ENCODE measurements around the gene MAPK12. TPM values are rescaled to one million over a fixed set of nuclear protein-coding genes. Genes with fewer than 3 reads are reported as not detected.

MAPK12 gene
- total and polyA plus RNA-seq, 4 donors = 0.83 to 2.8 (median 1.9) TPM

GRCh38 chr22:50278956-50279619, 17.6 kb upstream of the MAPK12 start:
- no peak for DNase-seq (ENCODE audit: low spot score)
- peaks cover 0 to 5% (median 4%) of the 10 kb centered on the region in 4 donors for H3K4me1 ChIP-seq (ENCODE audit: control insufficient read depth in 4 of 4, insufficient read depth in 4 of 4, low read length in 3 of 4)
- no peaks in the 10 kb centered on the region for H3K27me3 ChIP-seq (ENCODE audit: control insufficient read depth in 4 of 4, insufficient read depth in 4 of 4, low read length in 3 of 4)
- H3K9ac ChIP-seq (ENCODE audit: low read depth in 1 of 2, low read length in 2 of 2) = no peak overlapping the region
- H3K4me3 ChIP-seq (ENCODE audit: low read depth in 1 of 3, low read length in 3 of 3) = no peak overlapping the region
- 94% methylated on average over 30 of the region's 30 CpGs for WGBS
- H3K36me3 ChIP-seq (ENCODE audit: control insufficient read depth in 4 of 4, insufficient read depth in 3 of 4, low read depth in 1 of 4, low read length in 3 of 4) = peaks cover 18 to 79% (median 41%) of the 10 kb centered on the region in 4 donors
- H3K27ac ChIP-seq (ENCODE audit: low read depth in 1 of 2, low read length in 2 of 2) = no peak overlapping the region
- H3K9me3 ChIP-seq (ENCODE audit: control insufficient read depth in 4 of 4, low read length in 3 of 4) = no peaks in the 10 kb centered on the region
- TF ChIP-seq, protein P1, sequence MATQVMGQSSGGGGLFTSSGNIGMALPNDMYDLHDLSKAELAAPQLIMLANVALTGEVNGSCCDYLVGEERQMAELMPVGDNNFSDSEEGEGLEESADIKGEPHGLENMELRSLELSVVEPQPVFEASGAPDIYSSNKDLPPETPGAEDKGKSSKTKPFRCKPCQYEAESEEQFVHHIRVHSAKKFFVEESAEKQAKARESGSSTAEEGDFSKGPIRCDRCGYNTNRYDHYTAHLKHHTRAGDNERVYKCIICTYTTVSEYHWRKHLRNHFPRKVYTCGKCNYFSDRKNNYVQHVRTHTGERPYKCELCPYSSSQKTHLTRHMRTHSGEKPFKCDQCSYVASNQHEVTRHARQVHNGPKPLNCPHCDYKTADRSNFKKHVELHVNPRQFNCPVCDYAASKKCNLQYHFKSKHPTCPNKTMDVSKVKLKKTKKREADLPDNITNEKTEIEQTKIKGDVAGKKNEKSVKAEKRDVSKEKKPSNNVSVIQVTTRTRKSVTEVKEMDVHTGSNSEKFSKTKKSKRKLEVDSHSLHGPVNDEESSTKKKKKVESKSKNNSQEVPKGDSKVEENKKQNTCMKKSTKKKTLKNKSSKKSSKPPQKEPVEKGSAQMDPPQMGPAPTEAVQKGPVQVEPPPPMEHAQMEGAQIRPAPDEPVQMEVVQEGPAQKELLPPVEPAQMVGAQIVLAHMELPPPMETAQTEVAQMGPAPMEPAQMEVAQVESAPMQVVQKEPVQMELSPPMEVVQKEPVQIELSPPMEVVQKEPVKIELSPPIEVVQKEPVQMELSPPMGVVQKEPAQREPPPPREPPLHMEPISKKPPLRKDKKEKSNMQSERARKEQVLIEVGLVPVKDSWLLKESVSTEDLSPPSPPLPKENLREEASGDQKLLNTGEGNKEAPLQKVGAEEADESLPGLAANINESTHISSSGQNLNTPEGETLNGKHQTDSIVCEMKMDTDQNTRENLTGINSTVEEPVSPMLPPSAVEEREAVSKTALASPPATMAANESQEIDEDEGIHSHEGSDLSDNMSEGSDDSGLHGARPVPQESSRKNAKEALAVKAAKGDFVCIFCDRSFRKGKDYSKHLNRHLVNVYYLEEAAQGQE (IDR thresholded peaks at IDR 0.05) = no peak
- TF ChIP-seq, protein P2, sequence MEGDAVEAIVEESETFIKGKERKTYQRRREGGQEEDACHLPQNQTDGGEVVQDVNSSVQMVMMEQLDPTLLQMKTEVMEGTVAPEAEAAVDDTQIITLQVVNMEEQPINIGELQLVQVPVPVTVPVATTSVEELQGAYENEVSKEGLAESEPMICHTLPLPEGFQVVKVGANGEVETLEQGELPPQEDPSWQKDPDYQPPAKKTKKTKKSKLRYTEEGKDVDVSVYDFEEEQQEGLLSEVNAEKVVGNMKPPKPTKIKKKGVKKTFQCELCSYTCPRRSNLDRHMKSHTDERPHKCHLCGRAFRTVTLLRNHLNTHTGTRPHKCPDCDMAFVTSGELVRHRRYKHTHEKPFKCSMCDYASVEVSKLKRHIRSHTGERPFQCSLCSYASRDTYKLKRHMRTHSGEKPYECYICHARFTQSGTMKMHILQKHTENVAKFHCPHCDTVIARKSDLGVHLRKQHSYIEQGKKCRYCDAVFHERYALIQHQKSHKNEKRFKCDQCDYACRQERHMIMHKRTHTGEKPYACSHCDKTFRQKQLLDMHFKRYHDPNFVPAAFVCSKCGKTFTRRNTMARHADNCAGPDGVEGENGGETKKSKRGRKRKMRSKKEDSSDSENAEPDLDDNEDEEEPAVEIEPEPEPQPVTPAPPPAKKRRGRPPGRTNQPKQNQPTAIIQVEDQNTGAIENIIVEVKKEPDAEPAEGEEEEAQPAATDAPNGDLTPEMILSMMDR (IDR thresholded peaks at IDR 0.05; ENCODE audit: low read depth, low read length, missing input control) = no peak
- TF ChIP-seq HNF4A (conservative IDR thresholded peaks at IDR 0.05) = no peak

DNA sequence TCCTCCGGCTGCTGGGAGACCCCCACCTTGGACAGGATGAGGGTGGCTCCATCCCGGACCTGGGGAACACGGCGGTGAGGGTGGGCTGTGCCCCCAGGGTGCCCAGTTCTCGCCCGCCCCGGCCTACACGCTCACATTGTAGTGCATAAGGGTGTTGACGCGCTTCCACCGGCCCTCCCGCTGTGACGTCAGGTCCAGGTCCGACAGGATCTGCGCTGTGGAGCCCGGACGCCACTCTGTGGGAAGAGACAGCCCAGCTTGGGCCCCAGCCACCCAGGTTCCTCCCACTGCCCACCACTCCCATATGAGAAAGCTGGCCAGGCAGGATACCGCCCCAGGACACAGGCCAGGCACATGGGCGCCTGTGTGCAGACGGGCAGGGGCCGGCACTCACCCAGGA, 17.0 kb upstream of the MAPK12 start:
- H3K9me3 ChIP-seq (ENCODE audit: control insufficient read depth in 4 of 4, low read length in 3 of 4) = no peaks in the 10 kb centered on the region
- no peak for DNase-seq (ENCODE audit: low spot score)
- H3K27ac ChIP-seq (ENCODE audit: low read depth in 1 of 2, low read length in 2 of 2) = no peak overlapping the region
- H3K27me3 ChIP-seq (ENCODE audit: control insufficient read depth in 4 of 4, insufficient read depth in 4 of 4, low read length in 3 of 4) = no peaks in the 10 kb centered on the region
- TF ChIP-seq TAF1 (conservative IDR thresholded peaks at IDR 0.05) (no peak), ATF3 (IDR thresholded peaks at IDR 0.05) (no peak), JUND (IDR thresholded peaks at IDR 0.05) (no peak), FOXA2 (IDR thresholded peaks at IDR 0.05) (no peak), EGR1 (IDR thresholded peaks at IDR 0.05; ENCODE audit: low read depth in 2 of 2) (no peak), NR2F2 (IDR thresholded peaks at IDR 0.05) (no peak), FOXA1 (IDR thresholded peaks at IDR 0.05) (no peak), RXRA (IDR thresholded peaks at IDR 0.05) (no peak), GABPA (IDR thresholded peaks at IDR 0.05 in 1 of 2, conservative IDR thresholded peaks at IDR 0.05 in 1 of 2) (no peak), ZBTB33 (IDR thresholded peaks at IDR 0.05) (no peak), HNF4G (IDR thresholded peaks at IDR 0.05) (no peak), YY1 (IDR thresholded peaks at IDR 0.05) (no peak), RAD21 (IDR thresholded peaks at IDR 0.05) (no peak), SP1 (IDR thresholded peaks at IDR 0.05) (no peak), HNF4A (conservative IDR thresholded peaks at IDR 0.05) (no peak)
- TF ChIP-seq, protein P3, sequence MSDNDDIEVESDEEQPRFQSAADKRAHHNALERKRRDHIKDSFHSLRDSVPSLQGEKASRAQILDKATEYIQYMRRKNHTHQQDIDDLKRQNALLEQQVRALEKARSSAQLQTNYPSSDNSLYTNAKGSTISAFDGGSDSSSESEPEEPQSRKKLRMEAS (IDR thresholded peaks at IDR 0.05) = no peak
- TF ChIP-seq, protein P2 (IDR thresholded peaks at IDR 0.05; ENCODE audit: low read depth, low read length, missing input control) = no peak
- TF ChIP-seq, protein P1 (IDR thresholded peaks at IDR 0.05) = no peak
- peaks cover 18 to 76% (median 39%) of the 10 kb centered on the region in 4 donors for H3K36me3 ChIP-seq (ENCODE audit: control insufficient read depth in 4 of 4, insufficient read depth in 3 of 4, low read depth in 1 of 4, low read length in 3 of 4)
- no peak overlapping the region for H3K4me3 ChIP-seq (ENCODE audit: low read depth in 1 of 3, low read length in 3 of 3)
- H3K4me1 ChIP-seq (ENCODE audit: control insufficient read depth in 4 of 4, insufficient read depth in 4 of 4, low read length in 3 of 4) = peaks cover 0 to 6% (median 4%) of the 10 kb centered on the region in 4 donors
- no peak overlapping the region for H3K9ac ChIP-seq (ENCODE audit: low read depth in 1 of 2, low read length in 2 of 2)
- WGBS = 95% methylated on average over 21 of the region's 21 CpGs

Data from liver (tissue), 9 donors.